ENCODE measurements around the gene TSPAN9. TPM values are rescaled to one million over a fixed set of nuclear protein-coding genes. Genes with fewer than 3 reads are reported as not detected.

Gene TSPAN9
- total RNA-seq, 1 donor from 2014 or later, result 193 TPM

DNA sequence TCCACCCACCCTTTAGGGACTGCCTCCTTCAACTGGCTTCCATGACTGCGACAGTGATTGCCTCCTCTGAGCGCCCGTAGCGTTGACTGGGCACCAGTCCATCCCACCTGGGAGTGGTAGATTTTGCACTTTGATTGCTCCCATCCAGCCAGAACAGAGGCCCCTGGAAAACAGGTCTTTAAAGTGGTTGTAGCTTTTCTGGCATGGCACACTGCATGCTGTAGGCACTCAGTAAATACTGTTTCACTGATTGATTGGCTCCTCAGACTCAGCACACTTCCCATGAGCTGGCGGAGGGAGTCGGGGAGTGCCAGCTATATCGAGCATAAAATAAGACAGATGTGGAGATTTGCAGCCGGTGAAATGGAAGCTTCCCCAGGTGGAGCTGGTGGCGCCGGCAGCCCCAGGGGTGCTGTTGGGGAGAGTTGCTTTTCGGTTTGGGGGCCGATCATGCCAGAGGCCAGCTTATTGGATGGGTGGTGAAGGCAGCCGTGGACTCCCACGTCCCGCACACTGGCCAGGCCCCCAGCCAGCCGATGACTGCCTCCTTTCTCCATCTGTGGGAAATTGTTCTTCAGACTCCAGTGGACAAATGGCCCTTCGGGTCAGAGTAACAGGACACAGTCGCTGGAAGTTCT lies 200.2 kb downstream of the TSPAN9 start:
- DNase-seq (ENCODE audit: missing footprints), result no peak
- intact Hi-C loops (cut with DNase I), result no loop called here
- ATAC-seq, result no peak

- DNase-seq (ENCODE audit: missing footprints) (no peak), ATAC-seq (no peak)
- intact Hi-C loops (cut with DNase I), result no loop called here
Measured at GRCh38 chr12:3278681-3279414, 201.7 kb downstream of the TSPAN9 start.

GRCh38 chr12:3279415-3279780 lies 202.2 kb downstream of the TSPAN9 start:
- no peak for ATAC-seq
- intact Hi-C loops (cut with DNase I), result no loop called here
- DNase-seq (ENCODE audit: missing footprints), result no peak

- intact Hi-C loops (cut with DNase I), result no loop called here
- no peak for DNase-seq (ENCODE audit: missing footprints)
- ATAC-seq, result no peak
Measured at GRCh38 chr12:3279832-3280231, 202.7 kb downstream of the TSPAN9 start.

- DNase-seq (ENCODE audit: missing footprints) (no peak), ATAC-seq (no peak)
- intact Hi-C loops (cut with DNase I), result no loop called here
Measured at GRCh38 chr12:3280967-3281366, 203.8 kb downstream of the TSPAN9 start.

DNA sequence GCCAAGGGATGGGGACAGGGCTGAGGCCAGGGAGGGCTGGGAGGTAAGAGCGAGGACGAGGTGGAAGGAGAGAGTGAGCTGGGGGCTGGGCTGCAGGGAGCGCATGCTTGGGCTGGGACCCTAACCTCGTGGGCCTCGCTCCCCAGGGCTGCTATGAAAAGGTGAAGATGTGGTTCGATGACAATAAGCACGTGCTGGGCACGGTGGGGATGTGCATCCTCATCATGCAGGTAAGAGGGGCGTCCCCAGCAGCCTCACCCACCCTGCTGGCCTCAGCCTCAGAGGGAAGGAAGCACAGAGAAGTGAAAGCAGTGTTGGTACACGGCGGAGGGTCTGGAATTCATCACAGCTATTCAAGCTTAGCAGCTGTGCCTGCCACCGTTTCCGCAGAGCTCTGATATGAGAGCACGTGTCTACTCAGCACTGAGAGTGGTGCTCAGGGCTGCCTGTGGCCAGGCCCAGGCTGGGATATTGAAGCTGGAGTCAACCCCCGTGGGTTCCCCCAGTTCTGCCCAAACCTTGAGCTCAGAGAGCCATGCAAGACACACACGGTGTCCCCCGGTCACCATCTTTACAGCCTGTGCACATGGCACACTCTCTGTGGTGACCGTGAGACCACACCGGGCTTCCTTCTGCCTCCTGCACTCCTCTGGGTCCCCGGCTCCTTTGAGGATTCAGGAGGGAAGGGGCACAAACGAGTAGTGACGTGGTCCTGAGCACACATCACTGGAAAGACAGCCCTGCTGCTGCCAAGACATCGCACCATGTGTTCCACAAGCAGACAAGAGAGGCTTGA lies 204.6 kb downstream of the TSPAN9 start:
- intact Hi-C loops (cut with DNase I), result no loop called here
- DNase-seq (ENCODE audit: missing footprints) (peak; percentile 52), ATAC-seq (peak; percentile 60)

DNA sequence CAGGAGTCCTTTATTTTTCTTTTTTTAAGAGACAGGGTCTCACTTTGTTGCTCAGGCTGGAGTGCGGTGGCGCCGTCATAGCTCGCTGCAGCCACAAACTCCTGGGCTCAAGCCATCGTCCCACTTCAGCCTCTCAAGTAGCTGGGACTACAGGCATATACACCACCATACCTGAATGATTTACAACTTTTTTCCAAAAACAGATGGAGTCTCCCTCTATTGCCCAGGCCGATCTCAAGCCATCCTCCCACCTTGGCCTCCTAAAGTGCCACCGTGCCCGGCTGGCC lies 205.1 kb downstream of the TSPAN9 start:
- intact Hi-C loops (cut with DNase I), result no loop called here
- ATAC-seq (no peak), DNase-seq (ENCODE audit: missing footprints) (no peak)

DNA sequence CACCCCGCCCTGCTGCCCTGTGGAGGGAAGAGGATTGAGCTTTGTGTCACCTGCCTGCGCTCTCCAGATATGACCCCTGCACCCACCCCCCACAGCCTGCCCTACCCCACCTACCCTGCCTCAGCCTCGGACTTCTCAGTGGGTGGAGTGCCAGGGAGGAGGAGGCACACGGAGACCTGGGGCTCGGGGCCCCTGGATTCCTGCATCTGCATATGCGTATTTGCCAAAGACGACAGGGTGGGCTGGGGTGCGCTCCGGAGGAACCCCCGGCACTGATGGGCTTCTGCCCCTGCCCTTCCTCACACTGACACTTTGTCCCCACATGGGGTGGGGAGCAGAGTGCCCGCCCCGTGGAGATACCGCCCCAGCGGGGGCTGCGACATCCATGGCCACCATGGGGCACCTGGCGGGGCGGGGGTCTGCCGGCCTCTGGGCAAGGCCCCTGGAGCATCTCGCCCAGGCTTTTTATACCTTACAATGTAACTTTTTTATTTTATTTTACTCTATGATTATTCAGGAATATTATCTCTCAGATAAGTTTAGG lies 206.0 kb downstream of the TSPAN9 start:
- intact Hi-C loops (cut with DNase I), result no loop called here
- DNase-seq (ENCODE audit: missing footprints), result no peak
- ATAC-seq, result no peak

DNA sequence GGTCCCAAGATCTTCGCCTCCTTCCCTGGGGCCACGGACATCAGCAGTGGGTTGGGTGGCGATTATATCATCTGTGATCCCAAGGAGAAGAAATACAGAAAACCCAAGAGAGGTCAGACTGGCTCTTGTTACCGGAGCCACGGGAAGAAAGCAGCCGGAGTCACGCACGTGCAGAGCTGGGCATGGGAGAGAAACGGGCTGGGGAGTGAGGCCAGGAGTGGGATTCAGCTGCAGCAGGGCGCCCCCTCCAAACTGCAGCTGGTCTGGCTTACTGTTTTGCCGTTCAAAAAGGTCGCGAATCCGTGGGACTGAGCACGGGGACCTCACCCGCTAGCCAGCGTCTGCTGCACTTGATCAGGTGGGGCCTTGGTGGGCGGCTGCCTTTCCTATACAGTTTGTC lies 207.2 kb downstream of the TSPAN9 start:
- intact Hi-C loops (cut with DNase I), result no loop called here
- ATAC-seq, result no peak

GRCh38 chr12:3285570-3285969 lies 208.4 kb downstream of the TSPAN9 start:
- intact Hi-C loops (cut with DNase I), result no loop called here
- DNase-seq (ENCODE audit: missing footprints), result no peak
- no peak for ATAC-seq

More for the DNA sequence above, 207.2 kb downstream of the TSPAN9 start:
- no peak for DNase-seq (ENCODE audit: missing footprints)

DNA sequence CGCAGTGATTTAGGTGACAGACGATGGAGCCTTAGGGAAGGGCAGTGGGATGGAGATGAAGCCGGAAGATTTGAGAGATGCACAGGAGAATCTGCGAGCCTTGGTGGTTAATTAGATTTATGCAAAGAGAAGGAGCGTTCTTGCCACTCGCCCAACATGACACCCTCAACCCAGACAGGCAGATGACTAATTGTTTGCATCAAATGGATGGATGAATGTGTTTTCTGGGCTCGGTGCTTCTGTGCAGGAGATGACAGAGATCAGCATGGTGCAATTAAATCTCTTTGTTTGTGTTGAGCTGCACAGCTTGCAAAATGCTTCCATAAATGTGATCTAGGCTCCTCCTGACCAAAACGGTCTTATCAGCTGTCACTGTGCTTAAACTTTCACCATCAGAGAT lies 211.5 kb downstream of the TSPAN9 start:
- intact Hi-C loops (cut with DNase I), result no loop called here
- ATAC-seq (no peak), DNase-seq (ENCODE audit: missing footprints) (no peak)

DNA sequence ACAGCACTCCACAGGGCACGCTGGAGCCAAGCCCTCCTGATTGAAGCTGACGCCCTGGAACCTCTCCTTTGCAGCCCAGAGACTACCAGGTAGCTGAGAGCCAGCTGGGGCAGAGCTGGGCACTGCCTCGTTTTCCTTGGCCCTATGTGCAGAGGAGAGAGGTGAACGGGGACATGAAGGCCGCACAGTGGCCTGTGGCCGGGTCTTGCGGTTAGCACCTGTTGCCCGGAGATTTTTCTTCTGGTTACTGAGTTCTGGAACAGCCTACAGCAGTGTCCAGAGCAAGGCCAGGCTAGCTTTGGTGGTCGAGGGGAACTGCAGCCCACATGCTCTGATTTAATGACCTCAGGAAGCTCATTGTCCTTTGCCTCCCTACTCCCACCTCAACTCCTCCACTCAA lies 212.5 kb downstream of the TSPAN9 start:
- intact Hi-C loops (cut with DNase I), result no loop called here
- DNase-seq (ENCODE audit: missing footprints), result no peak
- no peak for ATAC-seq

DNA sequence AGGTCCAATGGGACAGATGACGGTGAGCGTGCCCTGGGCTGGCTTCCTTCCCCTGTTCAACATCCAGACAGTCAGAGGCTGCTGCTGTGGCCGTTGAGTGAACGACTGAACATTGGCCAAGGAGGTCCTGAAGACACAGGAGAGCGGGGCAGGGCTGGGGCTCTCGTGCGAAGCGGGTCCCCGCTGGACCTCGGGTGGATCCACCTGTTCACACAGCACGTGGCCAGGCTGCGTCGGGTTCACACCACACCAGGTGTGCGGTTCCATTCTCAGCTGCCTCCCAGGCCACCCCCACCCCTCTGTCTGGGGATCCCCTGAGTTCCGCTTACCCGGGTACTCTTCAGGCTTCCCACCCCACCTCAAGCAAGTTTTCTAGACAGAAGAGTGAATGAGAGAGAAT lies 214.8 kb downstream of the TSPAN9 start:
- DNase-seq (ENCODE audit: missing footprints) (no peak), ATAC-seq (no peak)
- intact Hi-C loops (cut with DNase I), result no loop called here

DNA sequence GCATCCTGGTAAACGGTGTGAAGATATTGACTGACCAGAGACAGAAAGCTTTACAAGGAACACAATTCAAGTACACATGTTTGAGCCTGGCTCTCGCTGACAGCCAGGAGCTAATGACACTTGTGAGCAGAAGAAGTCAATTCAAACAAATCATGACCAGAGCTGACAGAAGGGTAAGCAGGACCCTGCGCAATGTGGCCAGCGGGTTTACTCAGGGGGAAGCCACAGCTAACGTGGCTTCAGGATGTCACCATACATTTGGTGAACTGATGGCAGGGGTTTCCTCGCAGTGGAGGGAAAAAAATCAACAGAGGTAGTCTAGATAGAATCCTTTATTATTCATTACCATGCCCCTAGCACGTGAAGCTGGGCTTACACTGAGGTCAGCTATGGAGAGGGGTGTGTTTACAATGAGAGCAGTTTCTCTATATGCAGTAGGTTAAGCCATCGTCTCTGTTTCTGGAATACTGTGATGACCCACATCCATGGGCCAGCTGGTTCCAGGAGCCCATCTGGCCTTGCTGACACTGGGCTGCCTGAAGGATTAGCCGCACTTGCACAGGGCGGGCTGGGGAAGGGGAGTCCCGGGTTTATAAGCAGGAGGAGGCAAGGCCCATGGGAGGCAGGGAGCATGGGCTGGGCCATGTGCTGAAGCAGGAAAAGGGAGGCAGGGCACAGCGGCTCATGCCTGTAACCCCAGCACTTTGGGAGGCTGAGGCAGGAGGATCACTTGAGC lies 215.7 kb downstream of the TSPAN9 start:
- DNase-seq (ENCODE audit: missing footprints), result no peak

DNA sequence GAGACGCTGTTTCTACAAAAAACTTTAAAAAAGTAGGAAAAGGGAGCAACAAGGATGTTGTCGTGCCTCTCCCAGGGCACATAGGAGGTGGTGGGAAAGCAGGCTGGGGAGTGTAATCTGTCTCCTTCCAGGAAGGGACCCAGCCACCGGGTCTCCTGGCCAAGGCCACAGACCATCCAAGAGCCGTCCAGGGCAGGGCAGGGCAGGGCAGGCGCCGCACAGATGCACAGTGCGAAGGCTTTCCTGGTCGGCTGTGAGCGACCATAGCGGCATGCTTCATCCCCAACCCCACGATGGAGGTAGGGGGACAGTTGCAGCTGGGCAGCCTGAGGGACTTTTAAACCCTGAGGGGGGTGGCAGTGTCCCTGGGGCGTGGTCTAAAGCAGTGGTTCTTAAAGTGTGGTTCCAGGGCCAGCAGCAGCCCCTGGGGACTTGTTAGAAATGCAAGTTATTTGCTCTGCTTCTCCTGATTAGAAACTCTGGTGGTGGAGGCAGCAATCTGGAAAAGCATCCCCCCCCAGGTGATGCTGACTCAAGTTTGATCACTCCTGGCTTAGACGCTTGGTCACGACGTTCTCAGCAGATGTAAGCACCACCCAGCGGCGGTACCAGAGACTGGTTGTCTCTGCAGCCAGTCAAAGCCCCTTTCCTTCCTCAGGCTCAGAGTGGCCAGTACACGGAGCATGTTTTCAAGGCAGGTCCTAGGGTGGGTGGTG lies 216.4 kb downstream of the TSPAN9 start:
- ATAC-seq (no peak), DNase-seq (ENCODE audit: missing footprints) (no peak)
- intact Hi-C loops (cut with DNase I), result no loop called here

More for the DNA sequence above, 215.7 kb downstream of the TSPAN9 start:
- ATAC-seq, result no peak
- intact Hi-C loops (cut with DNase I), result no loop called here

DNA sequence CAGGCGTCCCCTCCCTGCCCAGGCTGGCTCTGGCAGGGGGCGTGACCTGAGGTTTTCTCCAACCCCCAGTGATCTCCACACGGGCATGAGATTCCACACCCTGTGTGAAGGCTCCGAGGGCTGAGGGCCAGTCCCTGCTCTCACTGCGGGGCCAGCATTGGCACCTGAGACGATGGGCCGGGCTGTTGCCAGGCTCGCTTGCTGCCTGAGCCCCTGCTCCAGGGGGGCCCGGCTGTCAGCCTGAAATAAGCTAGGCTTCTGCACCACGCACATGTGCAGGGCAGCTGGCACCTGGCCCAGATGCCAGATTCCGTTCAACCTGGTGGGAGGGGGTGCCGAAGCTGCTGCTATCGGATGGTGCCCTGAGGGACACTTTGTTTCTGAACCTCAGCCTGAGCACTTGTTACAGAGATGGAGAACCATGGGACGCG lies 217.3 kb downstream of the TSPAN9 start:
- no peak for DNase-seq (ENCODE audit: missing footprints)
- peak; percentile 14 for ATAC-seq
- intact Hi-C loops (cut with DNase I), result no loop called here

- intact Hi-C loops (cut with DNase I), result no loop called here
- DNase-seq (ENCODE audit: missing footprints) (no peak), ATAC-seq (peak; percentile 0)
Measured at GRCh38 chr12:3295225-3295624, 218.0 kb downstream of the TSPAN9 start.

GRCh38 chr12:3295646-3296408 lies 218.6 kb downstream of the TSPAN9 start:
- peak; percentile 23 for ATAC-seq
- DNase-seq (ENCODE audit: missing footprints), result no peak
- intact Hi-C loops (cut with DNase I), result no loop called here

Measured in Right ventricle myocardium inferior (tissue), 1 donor.